Measurements from ENCODE around the gene CCDC138.
A peak's percentile ranks its signal among the peaks of the same experiment; 100 is the strongest.
"Not testable (repeated sequence)": the region's sequence is repeated elsewhere in the genome, so short reads cannot be mapped to it uniquely, and the experiment has no call there.

CCDC138 gene

GRCh38 chr2:108786354-108787215 is at the start of gene CCDC138:
Gene CCDC138, plus strand, starts transcription at chr2:108786771. Its CDS starts 52 bp downstream, at chr2:108786823.
- DNase-seq: peak; percentile 88 to 93

GRCh38 chr2:108757973-108758372 is 28.6 kb upstream of the CCDC138 start:
- DNase-seq: not testable (repeated sequence)

GRCh38 chr2:108762618-108763017 is 24.0 kb upstream of the CCDC138 start:
- DNase-seq: not testable (repeated sequence)

- DNase-seq: not testable (repeated sequence)
Observed at GRCh38 chr2:108766671-108767070, 19.9 kb upstream of the CCDC138 start.

GRCh38 chr2:108767859-108768258 is 18.7 kb upstream of the CCDC138 start:
- not testable (repeated sequence) for DNase-seq

- no peak for DNase-seq
Observed at GRCh38 chr2:108776475-108776874, 10.1 kb upstream of the CCDC138 start.

GRCh38 chr2:108778857-108779256 is 7.7 kb upstream of the CCDC138 start:
- DNase-seq: no peak

- DNase-seq: no peak
Observed at GRCh38 chr2:108786008-108786353, 590 bp upstream of the CCDC138 start.

- no peak for DNase-seq
Observed at GRCh38 chr2:108787216-108787541, 608 bp downstream of the CCDC138 start.

- DNase-seq: no peak
Observed at GRCh38 chr2:108803045-108803736, 16.6 kb downstream of the CCDC138 start.

- DNase-seq: no peak
Observed at GRCh38 chr2:108805032-108805431, 18.5 kb downstream of the CCDC138 start.

- no peak for DNase-seq
Observed at GRCh38 chr2:108805782-108806181, 19.2 kb downstream of the CCDC138 start.

- DNase-seq: no peak
Observed at GRCh38 chr2:108806371-108807113, 20.0 kb downstream of the CCDC138 start.

- DNase-seq: no peak
Observed at GRCh38 chr2:108809936-108810335, 23.4 kb downstream of the CCDC138 start.

- DNase-seq: no peak
Observed at GRCh38 chr2:108810993-108811957, 24.7 kb downstream of the CCDC138 start.

GRCh38 chr2:108813732-108814131 is 27.2 kb downstream of the CCDC138 start:
- DNase-seq: no peak

GRCh38 chr2:108820482-108820881 is 33.9 kb downstream of the CCDC138 start:
- no peak for DNase-seq

- DNase-seq: no peak
Observed at GRCh38 chr2:108823286-108823685, 36.7 kb downstream of the CCDC138 start.

- DNase-seq: no peak
Observed at GRCh38 chr2:108824316-108825070, 37.9 kb downstream of the CCDC138 start.

GRCh38 chr2:108825254-108825653 is 38.7 kb downstream of the CCDC138 start:
- DNase-seq: no peak

GRCh38 chr2:108825736-108826135 is 39.2 kb downstream of the CCDC138 start:
- no peak for DNase-seq
